IMR-90 (cell line): ENCODE results near the gene PAF1.

Experiments
- CEBPB ChIP-seq: IDR thresholded peaks from 2 replicates; pipeline ENCODE4 v1.6.1; 2012; ENCODE audit warnings: low read depth, low read length, improper control_type of control experiment
- CTCF ChIP-seq: conservative IDR thresholded peaks from 2 replicates; pipeline ENCODE4 v1.5.1; 2012; ENCODE audit warnings: mild to moderate bottlenecking, low read depth, low read length, improper control_type of control experiment
- MAZ ChIP-seq: IDR thresholded peaks from 2 replicates; pipeline ENCODE4 v1.6.1; 2012; ENCODE audit warnings: low read depth, mild to moderate bottlenecking, low read length, improper control_type of control experiment, moderate library complexity, borderline replicate concordance
- NFE2L2 ChIP-seq: fragments of 150-350 bp; IDR thresholded peaks from 2 replicates; pipeline ENCODE4 v1.6.1; 2016; ENCODE audit warnings: low read depth, mild to moderate bottlenecking, low read length
- POLR2A ChIP-seq: IDR thresholded peaks from 2 replicates; pipeline ENCODE4 v1.6.1; 2012; ENCODE audit warnings: mild to moderate bottlenecking, low read depth, low read length
- RAD21 ChIP-seq: IDR thresholded peaks from 2 replicates; pipeline ENCODE4 v1.6.1; 2012; ENCODE audit warnings: low read length, improper control_type of control experiment
- RCOR1 ChIP-seq: IDR thresholded peaks from 2 replicates; pipeline ENCODE4 v1.6.1; 2012; ENCODE audit warnings: mild to moderate bottlenecking, low read length, improper control_type of control experiment; ENCODE audit not compliant: insufficient replicate concordance
- RFX5 ChIP-seq: IDR thresholded peaks from 2 replicates; pipeline ENCODE4 v1.8.0; 2012; ENCODE audit warnings: low read depth, mild to moderate bottlenecking, low read length, moderate library complexity
- SMC3 ChIP-seq: fragments of 150-350 bp; IDR thresholded peaks from 2 replicates; pipeline ENCODE4 v1.6.1; 2016; ENCODE audit warnings: low read depth, mild to moderate bottlenecking, antibody characterized with exemption, low read length, moderate library complexity
- USF2 ChIP-seq: fragments of 150-350 bp; IDR thresholded peaks from 2 replicates; pipeline ENCODE4 v1.6.1; 2017; ENCODE audit warnings: mild to moderate bottlenecking, antibody characterized with exemption, low read length, low read depth

GRCh38 chr19:39438270-39438934, 47.5 kb upstream of the PAF1 start:
- TF ChIP-seq CTCF: no peak
- TF ChIP-seq RAD21: no peak
- no peak for TF ChIP-seq USF2
- TF ChIP-seq CEBPB: peak; percentile 94
- TF ChIP-seq RFX5: no peak
- TF ChIP-seq RCOR1: no peak
- TF ChIP-seq NFE2L2: no peak
- TF ChIP-seq POLR2A: no peak
- no peak for TF ChIP-seq SMC3
- TF ChIP-seq MAZ: no peak
